Natural killer cell (primary cell): ENCODE data around the gene LRP4. TPM values are rescaled to one million over a fixed set of nuclear protein-coding genes. Genes with fewer than 3 reads are reported as not detected.

Experiments used
- ATAC-seq, 3 donors: fragments of 150-1000 bp in 2 of 3; fragments of 200-7000 bp in 1 of 3; cut with Tn5 transposase; 1 replicate in 1 of 3; 2 replicates in 2 of 3; pipeline ENCODE4 v1.10.0; 2021; ENCODE audit warnings: mild to moderate bottlenecking in 2 of 3, moderate library complexity in 2 of 3
- DNase-seq, 2 donors: peaks; one replicate each; pipeline versions ENCODE4 v3.0.0 to v3.0.0-alpha.2; 2013 to 2021; ENCODE audit warnings: mixed read lengths in 1 of 2
- H3K27ac ChIP-seq: one replicate; pipeline ENCODE4 v1.5.1; 2013; ENCODE audit warnings: mild to moderate bottlenecking, low read length
- H3K27me3 ChIP-seq: one replicate; pipeline ENCODE4 v1.6.1; 2013; ENCODE audit warnings: low read length; ENCODE audit not compliant: control insufficient read depth, insufficient read depth
- H3K36me3 ChIP-seq: one replicate; pipeline ENCODE4 v1.6.1; 2013; ENCODE audit warnings: low read length; ENCODE audit not compliant: control insufficient read depth, insufficient read depth
- H3K4me1 ChIP-seq: one replicate; pipeline ENCODE4 v1.6.1; 2013; ENCODE audit warnings: low read length; ENCODE audit not compliant: control insufficient read depth, insufficient read depth
- H3K4me3 ChIP-seq: one replicate; pipeline ENCODE4 v1.5.1; 2013; ENCODE audit warnings: low read length
- H3K9me3 ChIP-seq: one replicate; pipeline ENCODE4 v1.6.1; 2013; ENCODE audit warnings: low read length; ENCODE audit not compliant: control insufficient read depth, insufficient read depth
- H3K27ac Mint-ChIP-seq, 2 donors: one replicate each; pipeline ENCODE4 v1.8.0; 2022; ENCODE audit warnings: mild to moderate bottlenecking in 2 of 2, mixed read lengths in 2 of 2, moderate library complexity in 1 of 2
- H3K27me3 Mint-ChIP-seq, 2 donors: one replicate each; pipeline ENCODE4 v1.8.0; 2022; ENCODE audit warnings: low read depth in 2 of 2, mixed read lengths in 2 of 2
- H3K36me3 Mint-ChIP-seq: one replicate; pipeline ENCODE4 v1.8.0; 2022; ENCODE audit warnings: mixed read lengths
- H3K4me1 Mint-ChIP-seq, 2 donors: one replicate each; pipeline ENCODE4 v1.8.0; 2022; ENCODE audit warnings: mixed read lengths in 2 of 2
- H3K4me3 Mint-ChIP-seq: one replicate; pipeline ENCODE4 v1.8.0; 2022; ENCODE audit warnings: mild to moderate bottlenecking, moderate library complexity, mixed read lengths
- H3K9me3 Mint-ChIP-seq, 2 donors: one replicate each; pipeline ENCODE4 v1.8.0; 2022; ENCODE audit warnings: mixed read lengths in 2 of 2
- CTCF ChIP-seq: fragments of 200-600 bp; IDR thresholded peaks from one replicate; pipeline ENCODE4 v1.8.0; 2022; ENCODE audit warnings: antibody characterized with exemption
- WGBS: methylation state at CpG from one replicate; pipeline ENCODE4 v1.1.7; 2013; ENCODE audit warnings: missing lambda C conversion rate; ENCODE audit not compliant: insufficient coverage; 5-methylcytosine and 5-hydroxymethylcytosine counted together
- intact Hi-C: fragments of 100-400 bp; cut with micrococcal nuclease; formaldehyde crosslinking; loops from one replicate; pipeline ENCODE4 v1.14.2; 2022
- total RNA-seq, 4 donors: library from RNA; stranded (reverse); fragments of 120-200 nt in 1 of 4; gene quantifications; one replicate each; pipeline versions ENCODE4 v1.2.3 to v1.2.4, GENCODE V29; 2013 to 2022

LRP4 gene
- total RNA-seq, 3 donors from 2014 or later (not counting 1 experiment from before 2014, with no cell fraction given), result not detected

GRCh38 chr11:46948378-46949131 is 30.2 kb upstream of the LRP4 start:
- H3K4me1 ChIP-seq, result no peaks in the 10 kb centered on the region
- no peak overlapping the region for H3K4me3 ChIP-seq
- H3K27ac Mint-ChIP-seq, result no peak overlapping the region
- no peaks in the 10 kb centered on the region for H3K36me3 Mint-ChIP-seq
- WGBS, result 96% methylated on average over 3 of the region's 4 CpGs
- TF ChIP-seq CTCF, result no peak
- DNase-seq, result no peak
- intact Hi-C loops, result no loop called here
- peaks cover 5 to 11% of the 10 kb centered on the region in 2 donors for H3K4me1 Mint-ChIP-seq
- no peaks in the 10 kb centered on the region for H3K27me3 ChIP-seq
- no peaks in the 10 kb centered on the region for H3K36me3 ChIP-seq
- no peaks in the 10 kb centered on the region for H3K9me3 Mint-ChIP-seq
- H3K27me3 Mint-ChIP-seq, result no peaks in the 10 kb centered on the region
- H3K27ac ChIP-seq, result no peak overlapping the region
- no peak overlapping the region for H3K4me3 Mint-ChIP-seq
- no peaks in the 10 kb centered on the region for H3K9me3 ChIP-seq
- no peak for ATAC-seq

- H3K9me3 ChIP-seq, result no peaks in the 10 kb centered on the region
- no peak overlapping the region for H3K4me3 ChIP-seq
- WGBS, result 97% methylated on average over 3 of the region's 3 CpGs
- Mint-ChIP-seq H3K4me3 (no peak overlapping the region), H3K4me1 (peaks cover 5 to 6% of the 10 kb centered on the region in 2 donors), H3K36me3 (no peaks in the 10 kb centered on the region), H3K9me3 (no peaks in the 10 kb centered on the region), H3K27ac (no peak overlapping the region), H3K27me3 (no peaks in the 10 kb centered on the region)
- H3K36me3 ChIP-seq, result peaks cover 3% of the 10 kb centered on the region
- ATAC-seq (no peak), DNase-seq (no peak)
- no peak overlapping the region for H3K27ac ChIP-seq
- no peak for TF ChIP-seq CTCF
- no peaks in the 10 kb centered on the region for H3K27me3 ChIP-seq
- no peaks in the 10 kb centered on the region for H3K4me1 ChIP-seq
- intact Hi-C loops, result no loop called here
Measured at GRCh38 chr11:46947399-46948077, 29.2 kb upstream of the LRP4 start.

- no peaks in the 10 kb centered on the region for H3K27me3 Mint-ChIP-seq
- no peaks in the 10 kb centered on the region for H3K9me3 Mint-ChIP-seq
- H3K4me3 Mint-ChIP-seq, result no peak overlapping the region
- Histone ChIP-seq H3K27ac (no peak overlapping the region), H3K27me3 (no peaks in the 10 kb centered on the region), H3K36me3 (peaks cover 3% of the 10 kb centered on the region), H3K4me1 (no peaks in the 10 kb centered on the region), H3K4me3 (no peak overlapping the region), H3K9me3 (no peaks in the 10 kb centered on the region)
- no peak overlapping the region for H3K27ac Mint-ChIP-seq
- H3K4me1 Mint-ChIP-seq, result peaks cover 0 to 6% of the 10 kb centered on the region in 2 donors
- WGBS, result 93% methylated on average over 4 of the region's 4 CpGs
- ATAC-seq (no peak), DNase-seq (no peak)
- H3K36me3 Mint-ChIP-seq, result no peaks in the 10 kb centered on the region
- TF ChIP-seq CTCF, result no peak
- intact Hi-C loops, result no loop called here
Measured at GRCh38 chr11:46944356-46945075, 26.2 kb upstream of the LRP4 start.
